HG02970 (cell line): ENCODE data around the gene GGCT.

Experiments used
- ATAC-seq: cut with Tn5 transposase; IDR thresholded peaks from one replicate; pipeline ENCODE4 v1.9.1; 2021; ENCODE audit warnings: mild to moderate bottlenecking, moderate library complexity, moderate number of reproducible peaks; ENCODE audit not compliant: unreplicated experiment, low FRiP score

Gene GGCT

DNA sequence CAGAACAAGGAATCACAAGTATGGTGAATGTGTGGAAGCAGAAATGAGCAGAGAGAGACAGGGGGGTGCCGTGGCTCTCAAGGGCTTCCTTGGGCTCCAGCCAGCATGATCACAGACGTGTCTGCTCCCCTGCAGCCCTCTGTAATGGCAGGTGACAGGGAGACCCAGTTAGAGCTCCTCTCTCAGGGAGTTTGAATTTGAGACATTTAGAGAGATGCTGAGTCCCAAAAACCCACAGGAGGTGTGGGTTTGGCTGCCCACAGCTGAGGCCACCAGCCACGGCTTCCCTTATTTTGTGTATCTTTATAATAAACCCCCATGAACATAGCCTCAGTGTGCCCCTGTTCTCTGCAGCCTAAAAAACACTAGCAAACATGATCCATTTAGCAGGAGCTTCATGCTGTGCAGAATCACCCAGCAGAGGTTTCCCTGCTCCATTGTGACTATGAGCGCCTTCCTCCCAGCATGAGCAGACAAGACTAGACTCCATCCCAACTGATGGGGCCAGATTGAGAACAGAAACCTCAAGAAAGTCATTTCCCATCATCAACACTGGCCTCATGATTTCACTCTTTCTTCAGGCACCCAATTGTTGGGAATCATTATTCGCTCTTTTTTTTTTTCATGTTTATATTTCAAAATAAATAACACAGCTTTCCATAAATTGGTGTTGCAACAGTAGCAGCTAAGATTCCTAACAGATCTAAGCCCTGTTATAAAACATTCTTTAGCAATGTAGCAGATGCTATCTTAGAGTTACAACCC lies 39.4 kb downstream of the GGCT start:
- no peak for ATAC-seq

DNA sequence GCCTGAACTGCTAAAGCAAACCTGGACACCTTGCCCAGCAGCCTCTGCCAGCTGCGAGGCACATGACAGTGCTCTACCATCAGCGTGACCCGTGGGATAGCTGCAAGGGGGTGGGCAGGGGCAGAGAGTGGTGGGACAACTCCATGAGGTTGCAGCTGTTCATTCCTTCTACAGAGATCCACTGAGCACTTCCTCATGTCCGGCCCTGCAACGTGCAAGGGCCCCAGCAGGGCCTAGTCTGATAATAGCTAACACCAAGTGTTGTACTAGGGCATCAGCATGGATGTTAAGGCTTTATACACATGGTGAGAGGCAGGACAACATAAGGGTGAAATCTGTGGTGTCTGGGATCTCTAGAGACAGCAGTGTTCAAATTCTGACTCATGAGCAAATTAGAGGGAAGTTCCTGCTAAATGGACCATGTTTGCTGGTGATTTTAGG lies 40.4 kb downstream of the GGCT start:
- ATAC-seq: no peak

DNA sequence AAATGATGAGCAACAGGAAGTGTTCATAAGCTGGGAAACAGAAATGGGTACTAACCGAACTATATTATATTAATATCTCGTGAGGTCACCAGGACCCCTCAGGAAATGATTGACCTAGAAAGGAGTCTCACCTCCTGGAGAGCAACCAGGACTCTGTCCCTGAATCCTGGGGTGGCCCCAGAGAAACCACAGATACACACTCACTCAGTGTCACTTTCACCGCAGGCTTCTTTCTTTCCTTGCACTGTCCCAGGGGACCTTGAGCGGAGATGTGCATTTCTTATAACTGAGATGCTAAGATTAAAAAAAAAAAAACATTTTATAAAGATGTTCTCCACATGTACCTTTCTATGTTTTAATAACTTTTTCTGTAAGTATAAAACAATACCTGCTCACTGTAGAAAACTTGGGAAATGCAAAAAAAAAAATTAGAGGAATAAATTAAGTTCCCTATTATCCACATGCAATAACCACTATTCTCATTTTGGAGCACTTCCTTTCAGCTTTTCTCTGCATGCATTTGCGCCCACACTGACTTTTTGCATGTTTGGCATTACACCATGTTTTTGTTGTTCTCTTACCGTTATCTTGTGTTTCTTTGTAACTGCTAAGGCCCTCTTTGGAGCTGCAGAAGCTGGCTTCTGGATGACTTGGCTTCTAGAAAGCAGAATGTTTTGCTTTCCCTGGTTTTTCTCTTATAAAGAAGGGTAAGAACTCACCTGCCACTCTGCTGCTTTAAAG lies 41.1 kb downstream of the GGCT start:
- no peak for ATAC-seq

DNA sequence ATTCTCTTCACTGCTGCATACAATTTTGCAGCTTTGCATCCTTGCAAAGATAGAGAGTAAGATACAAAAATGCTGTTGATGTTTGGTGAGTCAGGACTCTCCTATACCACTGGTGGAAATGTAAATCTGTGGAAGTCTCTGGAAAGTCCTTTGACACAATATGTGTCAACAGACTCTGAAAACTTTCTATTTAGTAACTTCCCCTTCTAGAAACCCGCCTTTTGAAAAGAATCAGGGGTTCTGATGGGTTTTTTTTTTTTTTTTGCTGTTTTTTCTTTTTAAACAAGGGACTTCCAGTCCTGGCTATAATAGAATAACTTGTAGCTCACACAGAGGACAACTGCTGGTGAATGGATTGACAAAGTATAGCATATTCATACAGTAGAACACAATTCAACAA lies 42.5 kb downstream of the GGCT start:
- no peak for ATAC-seq

DNA sequence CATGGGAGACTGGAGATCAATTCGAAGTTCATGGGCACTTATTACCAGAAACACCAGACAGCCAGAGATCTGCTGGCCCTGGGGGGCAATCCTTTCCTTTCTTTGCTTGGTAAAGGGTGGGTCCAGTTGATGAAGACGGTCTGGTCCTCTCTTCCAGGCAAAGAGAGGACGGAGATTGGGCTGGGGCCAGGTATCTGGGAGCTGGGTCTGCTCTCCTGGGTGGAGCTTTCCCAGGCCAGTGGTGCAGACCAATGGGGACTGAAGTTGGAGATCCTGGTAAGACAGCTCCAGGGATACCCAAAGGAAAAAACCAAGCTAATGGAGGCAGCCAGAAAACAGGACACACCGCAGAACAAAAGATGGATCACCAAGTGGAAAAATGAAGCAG lies 44.4 kb downstream of the GGCT start:
- no peak for ATAC-seq

DNA sequence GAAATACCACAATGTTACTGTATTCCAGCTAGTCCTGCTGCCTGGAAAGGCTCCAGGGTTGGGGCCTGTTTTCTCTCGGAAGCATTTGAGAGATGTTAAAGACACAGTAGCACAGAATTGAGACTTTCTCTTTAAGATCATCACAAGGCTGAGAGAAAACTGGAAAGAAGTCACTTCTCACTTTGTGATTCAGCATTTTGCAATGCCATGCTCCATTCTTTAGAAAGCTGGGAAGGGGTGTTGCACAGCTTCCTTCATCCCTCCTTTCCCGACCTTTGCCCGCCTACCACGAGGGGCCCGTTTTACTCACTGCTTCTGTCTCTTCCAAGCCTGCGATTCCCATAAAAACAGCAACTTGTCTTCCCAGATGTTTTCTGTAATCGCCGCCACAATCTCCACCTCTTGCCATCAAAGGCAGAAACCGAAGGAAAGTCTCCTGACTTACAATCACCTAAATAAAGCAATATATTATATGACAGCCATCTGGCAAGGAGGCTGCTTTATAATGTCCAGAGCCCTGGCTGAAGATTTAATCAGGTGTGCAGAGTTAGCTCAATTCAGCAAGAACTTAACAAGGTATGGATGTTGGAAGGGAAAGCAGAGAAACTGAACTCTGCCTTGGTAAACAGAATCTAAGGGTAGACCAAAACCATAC lies 44.9 kb downstream of the GGCT start:
- ATAC-seq: no peak

DNA sequence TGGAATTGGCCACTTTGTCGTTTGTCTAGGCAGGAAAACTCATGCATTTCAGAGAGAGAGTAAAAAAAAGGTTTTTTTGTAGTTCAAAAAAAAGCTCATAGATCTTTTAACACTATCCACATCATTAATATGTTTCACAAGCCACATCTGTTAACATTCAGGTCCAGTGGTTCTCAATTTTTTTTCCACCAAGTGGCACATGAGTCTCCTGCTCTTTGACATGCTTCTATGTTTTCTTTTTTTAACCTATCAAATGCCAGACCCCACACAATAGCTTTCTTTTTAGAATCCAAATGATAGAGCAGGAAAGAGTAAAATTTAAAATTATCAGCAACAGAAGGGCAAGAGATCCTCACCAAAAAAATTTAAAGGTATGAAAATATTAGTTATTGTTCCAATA lies 46.3 kb downstream of the GGCT start:
- no peak for ATAC-seq

DNA sequence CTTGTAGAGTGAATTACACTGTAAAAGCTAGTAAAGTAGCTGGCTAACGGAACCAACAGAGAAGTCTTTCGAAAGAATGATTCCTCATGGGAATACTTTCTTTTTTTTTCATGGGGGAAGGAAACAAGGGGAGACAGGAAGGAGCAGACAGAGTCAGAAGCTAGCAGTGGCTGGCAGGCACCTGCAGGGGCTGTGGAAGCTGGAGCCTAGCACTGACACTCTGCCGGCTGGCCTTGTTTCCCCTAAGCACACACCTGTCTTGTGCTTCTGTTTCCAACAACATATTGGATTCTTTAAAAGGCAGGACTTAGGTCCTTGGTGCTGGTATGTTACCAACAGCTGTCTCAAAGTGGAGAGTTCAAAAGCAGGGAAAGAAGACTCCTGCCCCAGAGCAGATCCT lies 50.7 kb downstream of the GGCT start:
- no peak for ATAC-seq

DNA sequence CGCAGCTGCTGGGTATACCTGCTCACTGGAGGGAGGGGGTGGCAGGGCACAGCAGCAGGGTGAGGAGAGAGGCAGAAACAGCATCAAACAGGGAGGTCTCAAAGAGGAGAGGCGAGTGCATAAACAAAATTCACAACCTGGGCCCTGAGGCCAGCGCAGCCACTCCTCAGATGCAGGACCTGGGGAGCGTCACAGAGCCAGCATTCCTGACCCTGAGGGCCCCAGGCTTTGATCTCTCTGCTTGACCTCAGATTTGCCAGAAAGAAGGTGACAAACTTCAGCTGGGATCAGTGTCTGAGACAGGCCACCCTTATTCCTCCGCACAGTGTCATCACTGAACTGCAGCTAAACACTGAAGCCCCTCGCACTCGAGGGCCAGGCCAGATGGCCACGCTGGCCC lies 51.6 kb downstream of the GGCT start:
- ATAC-seq: no peak

DNA sequence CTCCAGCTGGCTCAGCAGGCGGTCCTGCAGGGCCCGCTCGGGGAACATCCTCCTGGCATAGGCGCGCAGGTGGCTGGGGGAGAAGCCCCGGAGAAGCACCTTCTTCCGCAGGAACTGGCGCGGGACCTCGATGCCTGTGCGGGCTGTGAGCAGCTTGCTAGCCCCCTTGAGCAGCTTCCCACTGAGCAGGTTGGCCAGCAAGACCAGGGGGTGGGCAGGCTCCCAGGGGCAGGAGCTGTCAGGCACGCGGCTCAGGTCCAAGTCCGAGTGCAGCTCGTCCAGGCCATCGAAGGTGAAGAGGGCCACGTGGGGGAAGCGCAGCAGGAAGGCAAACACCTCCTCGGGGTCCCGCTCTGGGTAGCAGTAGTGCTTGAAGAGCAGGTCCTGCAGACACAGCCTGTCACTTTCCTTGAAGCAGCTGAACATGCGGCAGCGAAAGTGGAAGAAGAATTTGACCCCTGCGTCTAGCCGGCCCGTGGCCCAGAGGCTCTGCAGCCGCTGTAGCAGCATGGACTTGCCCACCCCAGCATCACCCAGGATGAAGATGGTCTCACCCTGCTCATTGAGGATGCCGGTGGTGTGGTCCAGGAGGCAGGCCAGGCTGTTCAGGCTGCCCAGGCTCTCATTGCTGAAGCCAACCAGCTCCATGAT lies 52.2 kb downstream of the GGCT start:
- no peak for ATAC-seq

DNA sequence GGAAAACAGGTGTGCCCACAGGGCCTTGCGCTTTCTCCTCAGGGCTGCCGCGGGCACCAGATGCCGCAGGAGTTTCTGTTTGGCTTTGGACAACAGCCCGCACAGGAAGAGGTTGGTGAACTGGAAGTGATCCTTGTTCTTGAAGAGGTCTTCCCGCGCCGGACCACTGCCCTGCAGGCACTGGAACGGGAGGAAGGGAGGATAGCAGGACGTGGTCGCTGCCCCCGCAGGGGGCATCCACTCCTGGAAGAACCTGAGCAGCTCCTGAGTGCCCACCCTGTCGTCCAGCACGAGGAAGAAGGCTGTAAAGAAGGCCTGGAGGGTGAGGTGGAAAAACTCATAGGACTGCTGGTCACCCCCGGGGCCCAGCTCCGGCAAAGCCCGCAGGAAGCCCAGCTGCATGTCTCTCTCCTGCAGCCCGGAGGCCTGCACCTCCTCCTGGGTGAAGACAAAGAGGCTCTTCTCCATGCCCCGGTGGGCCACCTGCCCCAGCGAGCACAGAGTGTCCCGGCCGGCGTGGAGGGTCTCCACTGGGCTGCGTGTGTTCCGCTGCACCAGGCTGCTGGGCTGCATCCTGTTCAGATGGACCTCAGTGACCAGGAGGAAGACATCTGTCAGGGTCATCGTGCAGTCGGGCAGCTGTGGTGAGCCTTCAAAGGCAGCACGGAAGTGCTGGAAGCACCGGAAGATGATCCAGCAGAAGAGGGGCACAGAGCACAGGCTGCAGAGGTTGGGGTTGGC lies 52.9 kb downstream of the GGCT start:
- no peak for ATAC-seq

DNA sequence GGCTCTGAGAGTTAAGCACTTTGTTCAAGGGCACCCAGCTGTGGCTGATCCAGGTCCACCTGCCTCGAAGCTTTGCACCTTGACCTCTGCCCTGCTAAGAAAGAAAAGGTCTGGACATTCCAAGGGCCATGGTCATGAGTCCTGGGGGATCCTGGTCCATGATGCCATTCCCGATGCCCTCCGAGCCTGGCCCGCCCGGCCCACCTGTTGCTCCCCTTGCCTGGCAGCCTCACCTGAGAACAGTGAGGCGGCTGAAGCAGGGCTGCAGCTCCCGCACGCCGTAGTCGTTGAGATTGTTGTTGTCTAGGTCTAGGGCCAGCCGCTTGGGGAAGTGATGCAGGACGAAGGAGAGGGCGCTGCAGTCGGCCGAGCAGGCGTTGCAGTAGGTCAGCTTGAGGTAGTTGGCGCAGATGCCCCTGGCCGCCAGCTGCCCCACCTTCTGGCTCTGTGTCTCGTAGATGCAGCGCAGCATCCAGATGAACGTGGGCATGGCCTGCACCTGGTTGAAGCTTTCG lies 53.6 kb downstream of the GGCT start:
- ATAC-seq: no peak

DNA sequence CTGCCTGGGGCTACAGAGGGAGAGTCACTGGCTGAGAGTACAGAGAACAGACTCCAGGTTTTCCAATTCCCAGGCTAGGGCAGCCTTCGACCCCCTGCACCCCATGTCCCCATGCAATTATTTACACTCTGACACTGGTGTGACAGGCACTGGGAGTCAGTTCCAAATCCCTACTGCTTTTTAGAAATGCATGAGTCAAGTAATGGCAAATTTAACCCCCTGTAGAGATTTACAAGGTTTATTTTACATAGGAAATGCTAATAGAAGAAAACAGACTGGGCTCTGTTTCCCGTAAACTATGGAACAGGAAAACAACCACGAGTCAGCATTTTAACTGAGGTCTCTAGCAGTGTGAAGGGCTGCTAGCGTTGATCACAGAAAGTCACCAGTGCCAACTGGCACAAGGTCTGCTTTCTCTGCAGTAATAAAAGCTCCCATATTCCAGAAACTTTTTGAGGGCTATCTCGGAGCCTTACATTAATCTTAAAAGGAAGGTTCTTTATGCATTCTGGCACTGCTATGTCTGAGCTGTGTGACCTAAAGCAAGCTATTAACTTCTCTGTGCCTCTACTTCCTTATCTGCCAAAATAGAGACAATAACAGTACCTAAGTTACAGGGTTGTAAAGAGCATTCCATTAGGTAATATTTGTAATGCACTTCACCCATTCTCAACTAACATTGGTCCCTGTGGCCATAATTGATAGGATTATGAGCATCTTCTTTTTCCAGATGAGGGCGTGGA lies 54.2 kb downstream of the GGCT start:
- ATAC-seq: no peak

DNA sequence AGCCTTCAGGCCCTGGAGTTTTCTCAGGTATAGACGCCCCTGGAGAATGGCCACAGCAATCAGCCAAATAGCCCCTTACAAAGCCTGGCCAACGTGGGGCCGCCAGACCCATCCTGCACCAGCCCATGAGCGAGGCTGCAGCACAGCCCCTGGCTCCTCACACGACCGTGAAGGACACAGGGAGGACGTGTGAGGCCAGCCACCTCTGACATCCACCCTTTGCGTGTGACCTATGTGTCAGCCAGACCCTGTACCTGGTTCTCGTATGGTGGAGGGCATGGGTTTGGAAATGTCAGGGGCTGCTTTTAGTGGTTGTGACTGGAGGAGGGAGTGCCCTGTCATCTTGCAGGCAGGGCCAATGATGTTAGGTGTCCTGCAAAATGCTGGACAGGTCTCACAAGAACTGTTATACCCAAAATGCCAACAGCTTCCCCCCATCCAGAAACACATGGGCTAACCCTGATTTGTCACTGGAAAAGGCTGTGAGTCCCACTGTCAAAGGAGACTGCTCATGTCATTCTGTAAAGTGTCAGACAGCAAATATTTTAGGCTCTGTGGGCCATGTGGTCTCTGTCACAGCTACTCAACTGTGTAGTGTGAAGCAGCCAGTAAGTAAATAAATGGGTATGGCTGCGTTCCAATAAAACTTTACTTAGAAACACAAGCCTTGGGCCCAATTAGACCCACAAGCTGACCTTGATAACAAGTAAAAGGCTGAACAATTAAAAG lies 56.0 kb downstream of the GGCT start:
- ATAC-seq: no peak

DNA sequence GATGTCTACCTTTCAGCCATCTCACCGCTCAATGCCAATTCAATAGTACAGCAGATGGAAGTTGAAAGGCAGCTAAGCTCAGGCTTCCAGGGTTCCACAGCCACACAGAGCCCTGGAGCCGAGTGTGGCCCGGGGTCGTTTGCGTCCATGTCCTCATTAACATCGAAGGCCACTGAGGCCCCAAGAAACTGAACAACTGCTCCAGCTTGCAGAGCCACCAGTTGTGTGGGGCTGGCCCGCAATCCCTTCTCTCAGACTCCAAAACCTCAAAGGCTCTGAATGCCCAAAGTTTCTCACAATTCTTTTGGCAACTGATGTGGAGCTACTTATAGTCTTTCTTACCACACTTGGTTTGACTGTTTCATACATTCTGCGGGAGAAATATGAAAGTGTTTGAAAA lies 57.2 kb downstream of the GGCT start:
- no peak for ATAC-seq
